Panc1 (cell line): ENCODE data around the gene AHCYL1. TPM values are rescaled to one million over a fixed set of nuclear protein-coding genes. Genes with fewer than 3 reads are reported as not detected.

ENCODE experiments used
- ATAC-seq: fragments of 200-7000 bp; cut with Tn5 transposase; 2 replicates; pipeline ENCODE4 v1.9.1; 2020; ENCODE audit warnings: mild to moderate bottlenecking, moderate library complexity
- BruUV-seq: library from RNA; stranded (reverse); fragments of 400-500 nt; replicated peaks from 2 replicates; lab custom pipeline; 2021; lab: Mats Ljungman, UMichigan
- CTCF ChIA-PET: fragments of 300-600 bp; sonication (Branson Sonifier 250); formaldehyde crosslinking; loops from one replicate; lab custom pipeline; 2022; ENCODE audit warnings: antibody characterized with exemption; lab: Charles Lee
- POLR2A ChIA-PET: fragments of 300-600 bp; sonication (Branson Sonifier 250); formaldehyde crosslinking; loops from one replicate; lab custom pipeline; 2022; ENCODE audit warnings: antibody characterized with exemption; lab: Charles Lee
- DNase-seq: peaks from one replicate; pipeline ENCODE4 v3.0.0-alpha.2; 2010; ENCODE audit warnings: low read depth, low spot score
- H3K27ac ChIP-seq: 2 replicates; pipeline ENCODE4 v1.5.1; 2011; ENCODE audit warnings: mild to moderate bottlenecking, low read length, inconsistent platforms
- H3K27me3 ChIP-seq: fragments of 200-500 bp; sonication (Bioruptor generic); 2 replicates; pipeline ENCODE4 v1.6.0; 2014; ENCODE audit warnings: low read length, inconsistent platforms; ENCODE audit not compliant: control insufficient read depth, insufficient read depth
- H3K36me3 ChIP-seq: fragments of 200-500 bp; sonication (Bioruptor generic); 2 replicates; pipeline ENCODE4 v1.5.1; 2014; ENCODE audit warnings: inconsistent platforms, mild to moderate bottlenecking, low read length, moderate library complexity; ENCODE audit not compliant: control insufficient read depth, insufficient read depth
- H3K4me1 ChIP-seq: 2 replicates; pipeline ENCODE4 v1.5.1; 2011; ENCODE audit warnings: inconsistent platforms, mild to moderate bottlenecking, low read length, moderate library complexity; ENCODE audit not compliant: control insufficient read depth, insufficient read depth
- H3K4me3 ChIP-seq, 2 experiments: 2 replicates each; pipeline ENCODE4 v1.5.1; 2011 to 2012; ENCODE audit warnings: low read depth in 2 of 2, low read length in 2 of 2, mild to moderate bottlenecking in 2 of 2, inconsistent platforms in 1 of 2, moderate library complexity in 1 of 2
- H3K9me3 ChIP-seq: fragments of 200-500 bp; sonication (Bioruptor generic); 2 replicates; pipeline ENCODE4 v1.5.1; 2014; ENCODE audit warnings: low read depth, mild to moderate bottlenecking, inconsistent platforms, low read length, moderate library complexity; ENCODE audit not compliant: control insufficient read depth, insufficient read depth
- CTCF ChIP-seq: fragments of 450-650 bp; IDR thresholded peaks from 2 replicates; pipeline ENCODE4 v1.5.1; 2017; ENCODE audit warnings: mild to moderate bottlenecking
- POLR2AphosphoS5 ChIP-seq: IDR thresholded peaks from 2 replicates; pipeline ENCODE4 v1.6.1; 2012; ENCODE audit warnings: mild to moderate bottlenecking, low read depth, low read length, moderate library complexity
- REST ChIP-seq, 2 experiments: IDR thresholded peaks; 2 replicates each; pipeline ENCODE4 v1.6.1; 2011 to 2012; ENCODE audit warnings: low read depth in 2 of 2, control low read depth in 1 of 2, low read length in 1 of 2, mild to moderate bottlenecking in 1 of 2, moderate library complexity in 1 of 2; ENCODE audit not compliant: insufficient read depth in 1 of 2
- SIN3A ChIP-seq: IDR thresholded peaks from 2 replicates; pipeline ENCODE4 v1.6.1; 2012; ENCODE audit warnings: low read depth, mild to moderate bottlenecking, low read length, moderate library complexity, borderline replicate concordance; ENCODE audit not compliant: insufficient read depth
- TCF7L2 ChIP-seq: IDR thresholded peaks from 2 replicates; pipeline ENCODE4 v1.6.1; 2011; ENCODE audit warnings: mild to moderate bottlenecking, low read depth, low read length, inconsistent platforms
- in situ Hi-C: cut with HindIII; loops from 2 replicates; pipeline ENCODE4 v1.10.0; 2016; ENCODE audit warnings: low sequenced_read_pairs, low pct_unique_long_range_greater_than_20kb
- intact Hi-C: fragments of 100-400 bp; cut with micrococcal nuclease; formaldehyde crosslinking; loops from one replicate; pipeline ENCODE4 v1.10.0; 2022; ENCODE audit not compliant: unreplicated experiment
- total RNA-seq: library from RNA; stranded (reverse); gene quantifications from one replicate; pipeline ENCODE4 v1.2.1, GENCODE V29; 2021; ENCODE audit not compliant: unreplicated experiment

The AHCYL1 gene
- total RNA-seq, 1 experiment from 2014 or later, result 174 TPM

DNA sequence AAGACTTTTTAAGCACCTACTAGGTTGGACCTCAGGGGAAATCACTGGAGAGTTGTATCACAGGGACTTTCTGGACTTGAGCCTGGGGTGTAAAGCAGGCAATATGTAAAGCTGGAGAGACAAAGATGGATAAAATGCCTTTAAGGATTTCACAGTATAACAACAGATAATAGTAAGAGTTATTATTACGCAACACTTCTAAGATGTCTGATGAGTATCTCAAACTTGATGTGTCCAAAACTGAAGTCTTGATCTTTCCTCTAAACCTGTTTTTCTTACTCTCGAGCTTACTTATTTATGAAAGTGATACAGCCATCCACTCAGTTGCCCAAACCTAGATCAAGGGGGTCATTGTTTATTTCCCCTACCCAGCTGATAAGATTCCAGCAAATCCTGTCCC is 47.8 kb downstream of the AHCYL1 start:
- intact Hi-C loops (no loop called here), in situ Hi-C loops (no loop called here)
- ChIA-PET CTCF (no interaction called here), POLR2A (no interaction called here)
- no peaks in the 10 kb centered on the region for H3K9me3 ChIP-seq
- H3K4me3 ChIP-seq, result no peak overlapping the region
- no peak for DNase-seq
- no peaks in the 10 kb centered on the region; the same call in 1 of the 2 replicates for H3K36me3 ChIP-seq
- H3K27ac ChIP-seq, result no peak overlapping the region
- no TSS peak for BruUV-seq
- peaks cover 14% of the 10 kb centered on the region for H3K4me1 ChIP-seq
- H3K27me3 ChIP-seq, result no peaks in the 10 kb centered on the region
- ATAC-seq, result no peak
- TF ChIP-seq REST (IDR thresholded peaks at IDR 0.05; ENCODE audit: insufficient read depth in 1 of 2, low read depth in 2 of 2, low read length in 1 of 2) (no peak), POLR2AphosphoS5 (no peak), SIN3A (no peak), CTCF (no peak), TCF7L2 (no peak)

DNA sequence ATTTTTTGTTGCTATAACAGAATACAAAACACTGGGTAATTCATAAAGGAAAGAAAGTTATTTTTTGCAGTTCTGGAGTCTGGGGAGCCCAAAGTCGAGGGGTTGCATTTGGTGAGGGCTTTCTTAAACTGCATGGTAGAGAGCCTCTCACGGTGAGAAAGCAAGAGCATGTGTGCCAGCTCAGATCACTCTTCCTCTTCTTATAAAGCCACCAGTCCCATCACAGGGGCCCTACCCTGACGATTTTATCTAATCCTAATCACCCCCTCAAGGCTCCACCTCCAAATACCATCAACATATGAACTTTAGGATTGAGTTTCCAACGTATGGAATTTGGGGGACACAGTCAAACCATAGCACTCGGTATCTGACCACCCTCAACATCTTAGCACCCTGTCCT is 48.9 kb downstream of the AHCYL1 start:
- Histone ChIP-seq H3K9me3 (no peaks in the 10 kb centered on the region), H3K27ac (peak overlapping the region; percentile 98), H3K4me1 (peaks cover 14% of the 10 kb centered on the region), H3K4me3 (no peak overlapping the region), H3K27me3 (no peaks in the 10 kb centered on the region), H3K36me3 (no peaks in the 10 kb centered on the region; the same call in none of the 2 replicates)
- DNase-seq, result no peak
- CTCF ChIA-PET, result no interaction called here
- TF ChIP-seq TCF7L2 (no peak), CTCF (no peak), SIN3A (no peak), POLR2AphosphoS5 (no peak), REST (IDR thresholded peaks at IDR 0.05; ENCODE audit: insufficient read depth in 1 of 2, low read depth in 2 of 2, low read length in 1 of 2) (no peak)
- POLR2A ChIA-PET, result no interaction called here
- intact Hi-C loops (no loop called here), in situ Hi-C loops (no loop called here)
- no peak for ATAC-seq
- BruUV-seq, result no TSS peak
